ENCODE measurements around the gene SPATA7. TPM values are rescaled to one million over a fixed set of nuclear protein-coding genes. Genes with fewer than 3 reads are reported as not detected.
"Not testable (repeated sequence)": the region's sequence is repeated elsewhere in the genome, so short reads cannot be mapped to it uniquely, and the experiment has no call there.

The SPATA7 gene
- polyA plus RNA-seq, 3 donors from 2014 or later = 1.5 to 4.6 (median 4.3) TPM

DNA sequence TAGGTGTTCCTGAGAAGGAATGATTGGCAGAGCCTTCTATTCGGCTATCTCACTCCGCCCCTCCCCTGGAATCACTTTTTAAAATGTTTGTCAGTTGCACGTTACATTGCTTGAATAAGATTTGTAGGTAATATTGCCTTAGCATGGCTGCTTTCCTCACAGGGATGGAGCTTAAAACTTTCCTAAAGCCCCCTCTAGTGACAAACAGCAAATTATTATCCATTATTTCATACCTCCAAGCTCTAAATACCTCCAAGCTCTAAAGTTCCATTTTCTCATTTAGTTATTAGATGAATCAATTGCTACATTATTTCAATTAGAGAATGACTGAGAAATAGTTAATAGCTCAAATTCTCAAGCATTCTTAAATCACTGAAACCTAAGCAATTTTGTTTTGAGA, 5.1 kb upstream of the SPATA7 start:
- H3K36me3 Mint-ChIP-seq = no peaks in the 10 kb centered on the region
- no peak overlapping the region for H3K4me3 Mint-ChIP-seq
- no peak for DNase-seq
- H3K27ac Mint-ChIP-seq = no peak overlapping the region
- H3K27me3 Mint-ChIP-seq (ENCODE audit: low read depth in 3 of 3) = peaks cover 2 to 12% (median 10%) of the 10 kb centered on the region in 3 donors
- H3K9me3 Mint-ChIP-seq = no peaks in the 10 kb centered on the region
- peaks cover 8 to 15% of the 10 kb centered on the region in 2 donors for H3K4me1 Mint-ChIP-seq

DNA sequence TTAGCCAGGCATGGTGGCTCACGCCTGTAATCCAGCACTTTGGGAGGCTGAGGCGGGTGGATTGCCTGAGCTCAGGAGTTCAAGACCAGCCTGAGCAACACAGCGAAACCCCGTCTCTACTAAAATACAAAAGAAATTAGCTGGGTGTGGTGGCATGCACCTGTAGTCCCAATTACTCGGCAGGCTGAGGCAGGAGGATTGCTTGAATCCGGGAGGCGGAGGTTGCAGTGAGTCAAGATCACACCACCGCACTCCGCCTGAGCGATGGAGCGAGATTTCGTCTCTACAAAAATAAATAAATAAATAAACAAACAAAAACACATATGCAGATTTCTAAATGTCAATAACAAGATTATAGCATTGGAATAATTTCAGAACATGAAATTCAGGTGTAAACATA, 3.8 kb upstream of the SPATA7 start:
- H3K4me3 Mint-ChIP-seq, H3K9me3 Mint-ChIP-seq, H3K36me3 Mint-ChIP-seq, H3K27ac Mint-ChIP-seq, DNase-seq: not testable (repeated sequence)
- H3K4me1 Mint-ChIP-seq = peaks cover 14 to 24% of the 10 kb centered on the region in 2 donors
- H3K27me3 Mint-ChIP-seq (ENCODE audit: low read depth in 3 of 3) = peaks cover 2 to 11% (median 10%) of the 10 kb centered on the region in 3 donors

DNA sequence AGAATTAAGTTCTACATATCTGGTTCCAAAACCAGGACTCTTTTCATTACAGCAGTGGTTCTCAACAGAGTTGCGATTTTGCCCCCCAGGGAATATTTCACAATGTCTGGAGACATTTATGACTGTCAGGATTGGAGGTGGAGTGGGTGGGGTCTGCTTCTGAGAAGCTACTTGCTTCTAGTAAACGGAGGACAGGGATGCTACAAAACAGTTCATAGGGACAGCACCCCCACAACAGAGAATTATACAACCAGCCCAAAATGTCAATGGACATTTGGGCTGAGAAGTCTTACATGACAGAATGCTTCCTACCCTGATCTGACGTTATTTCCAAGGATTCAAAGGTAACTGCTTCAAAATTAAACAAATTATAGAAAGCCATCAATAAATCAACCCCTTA, 739 bp upstream of the SPATA7 start:
- Mint-ChIP-seq H3K4me1 (peaks cover 14 to 27% of the 10 kb centered on the region in 2 donors), H3K27me3 (ENCODE audit: low read depth in 3 of 3) (peaks cover 0 to 4% (median 2%) of the 10 kb centered on the region in 3 donors), H3K27ac (peak overlapping the region; percentile 82 to 94 (median 89)), H3K9me3 (no peaks in the 10 kb centered on the region), H3K36me3 (no peaks in the 10 kb centered on the region), H3K4me3 (peak overlapping the region; percentile 95 to 97 (median 96))
- DNase-seq = peak in 1 of 3 donors; percentile 1

GRCh38 chr14:88386256-88386794, 868 bp downstream of the SPATA7 start:
- Mint-ChIP-seq H3K36me3 (no peaks in the 10 kb centered on the region), H3K27me3 (ENCODE audit: low read depth in 3 of 3) (peaks cover 0 to 4% (median 2%) of the 10 kb centered on the region in 3 donors), H3K4me3 (peak overlapping the region; percentile 95 to 97 (median 96))

DNA sequence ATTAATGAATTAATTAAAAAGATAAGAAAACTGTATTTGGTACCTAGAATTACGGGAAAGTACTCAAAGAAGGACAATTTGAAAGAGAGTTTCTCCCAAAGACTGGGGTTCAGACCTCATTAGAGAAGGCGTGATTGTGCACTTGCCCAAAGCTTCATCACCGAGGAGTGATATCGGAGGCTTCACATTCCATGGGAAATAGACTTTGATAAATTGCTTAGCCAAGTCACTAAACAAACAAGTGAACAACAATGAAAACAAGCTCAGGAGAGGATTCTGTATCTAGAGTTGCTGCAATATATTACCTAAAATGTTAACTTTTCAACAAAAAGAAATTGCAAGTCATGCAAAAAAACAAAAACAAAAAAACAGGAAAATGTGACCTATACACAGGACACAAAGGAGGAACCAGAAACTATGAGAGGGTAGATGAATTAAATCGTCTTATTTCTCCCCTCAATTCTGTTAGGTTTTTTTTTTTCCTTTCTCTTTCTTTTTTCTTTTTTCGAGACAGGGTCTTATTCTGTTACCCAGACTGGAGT, 3.4 kb downstream of the SPATA7 start:
- H3K4me1 Mint-ChIP-seq = peaks cover 14 to 27% of the 10 kb centered on the region in 2 donors
- peaks cover 0 to 4% (median 2%) of the 10 kb centered on the region in 3 donors for H3K27me3 Mint-ChIP-seq (ENCODE audit: low read depth in 3 of 3)
- H3K27ac Mint-ChIP-seq = no peak overlapping the region
- no peaks in the 10 kb centered on the region for H3K9me3 Mint-ChIP-seq
- DNase-seq = no peak
- H3K36me3 Mint-ChIP-seq = no peaks in the 10 kb centered on the region
- no peak overlapping the region for H3K4me3 Mint-ChIP-seq

More at GRCh38 chr14:88386256-88386794, 868 bp downstream of the SPATA7 start:
- Mint-ChIP-seq H3K27ac (peak overlapping the region in 5 of 6 donors; percentile 34 to 92 (median 84)), H3K4me1 (peaks cover 14 to 27% of the 10 kb centered on the region in 2 donors), H3K9me3 (no peaks in the 10 kb centered on the region)
- DNase-seq = no peak

DNA sequence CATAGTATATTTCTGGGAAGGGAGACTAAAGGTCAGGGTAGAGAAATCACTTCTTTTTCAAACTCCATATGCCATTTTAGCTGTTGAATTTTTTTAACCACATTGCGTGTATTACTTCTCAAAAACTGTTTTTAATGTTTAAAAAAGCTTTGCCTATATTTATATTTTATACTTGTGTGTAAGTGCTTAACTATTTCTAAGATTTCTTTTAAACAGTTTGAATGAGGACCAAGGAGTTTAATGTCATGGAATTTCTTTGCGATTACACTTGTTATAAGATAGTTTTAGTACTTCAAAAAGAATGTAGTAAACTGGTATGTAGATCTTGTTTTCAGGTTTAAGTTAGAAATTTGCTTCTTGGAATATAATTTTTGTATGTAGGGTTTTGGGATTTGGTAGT, 7.2 kb downstream of the SPATA7 start:
- H3K4me3 Mint-ChIP-seq = no peak overlapping the region
- no peak overlapping the region for H3K27ac Mint-ChIP-seq
- H3K27me3 Mint-ChIP-seq (ENCODE audit: low read depth in 3 of 3) = peaks cover 0 to 2% (median 0%) of the 10 kb centered on the region in 3 donors
- DNase-seq = no peak
- H3K36me3 Mint-ChIP-seq = peaks cover 4 to 8% (median 8%) of the 10 kb centered on the region in 3 donors
- no peaks in the 10 kb centered on the region for H3K4me1 Mint-ChIP-seq
- no peaks in the 10 kb centered on the region for H3K9me3 Mint-ChIP-seq

DNA sequence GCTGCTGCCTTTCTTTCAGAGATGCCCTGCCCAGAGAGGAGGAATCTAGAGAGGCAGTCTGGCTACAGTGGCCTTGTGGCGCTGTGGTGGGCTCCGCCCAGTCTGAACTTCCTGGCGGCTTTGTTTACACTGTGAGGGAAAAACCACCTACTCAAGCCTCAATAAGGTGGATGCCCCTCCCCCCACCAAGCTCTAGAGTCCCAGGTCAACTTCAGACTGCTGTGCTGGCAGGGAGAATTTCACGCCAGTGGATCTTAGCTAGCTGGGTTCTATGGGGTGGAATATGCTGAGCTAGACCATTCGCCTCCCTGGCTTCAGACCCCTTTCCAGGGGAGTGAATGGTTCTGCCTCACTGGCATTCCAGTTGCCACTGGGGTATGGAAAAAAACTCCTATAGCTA, 25.6 kb downstream of the SPATA7 start:
- Mint-ChIP-seq H3K36me3 (peaks cover 23 to 57% (median 57%) of the 10 kb centered on the region in 3 donors), H3K27me3 (ENCODE audit: low read depth in 3 of 3) (peaks cover 0 to 2% (median 0%) of the 10 kb centered on the region in 3 donors), H3K4me1 (no peaks in the 10 kb centered on the region), H3K4me3 (no peak overlapping the region), H3K9me3 (peaks cover 0 to 14% (median 5%) of the 10 kb centered on the region in 6 donors), H3K27ac (no peak overlapping the region)
- no peak for DNase-seq

DNA sequence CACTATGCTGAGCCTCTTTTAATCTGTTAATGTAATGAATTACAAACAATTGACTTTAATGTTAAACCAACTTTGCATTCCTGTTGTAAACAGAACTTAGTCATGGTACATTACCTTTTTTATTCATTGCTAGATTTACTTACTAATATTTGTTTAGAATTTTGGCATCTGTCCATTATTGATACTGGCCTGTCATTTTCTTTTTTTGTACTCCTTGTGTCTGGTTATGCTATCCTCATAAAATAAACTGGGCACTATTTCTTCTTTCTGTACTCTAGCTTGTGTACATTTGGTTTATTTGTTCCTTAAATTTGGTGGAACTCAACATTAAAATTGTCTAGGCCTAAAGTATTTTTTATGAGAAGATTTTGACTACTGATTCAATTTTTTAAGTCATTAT, 32.1 kb downstream of the SPATA7 start:
- Mint-ChIP-seq H3K36me3 (peaks cover 22 to 60% (median 46%) of the 10 kb centered on the region in 3 donors), H3K4me1 (no peaks in the 10 kb centered on the region), H3K27me3 (ENCODE audit: low read depth in 3 of 3) (no peaks in the 10 kb centered on the region), H3K4me3 (no peak overlapping the region), H3K9me3 (peaks cover 5 to 21% (median 17%) of the 10 kb centered on the region in 6 donors), H3K27ac (no peak overlapping the region)
- DNase-seq = no peak

GRCh38 chr14:88420187-88420586, 34.7 kb downstream of the SPATA7 start:
- Mint-ChIP-seq H3K4me1 (no peaks in the 10 kb centered on the region), H3K9me3 (peaks cover 5 to 21% (median 15%) of the 10 kb centered on the region in 6 donors), H3K27ac (no peak overlapping the region), H3K4me3 (no peak overlapping the region), H3K27me3 (ENCODE audit: low read depth in 3 of 3) (no peaks in the 10 kb centered on the region), H3K36me3 (peaks cover 17 to 42% (median 26%) of the 10 kb centered on the region in 3 donors)
- DNase-seq = no peak

DNA sequence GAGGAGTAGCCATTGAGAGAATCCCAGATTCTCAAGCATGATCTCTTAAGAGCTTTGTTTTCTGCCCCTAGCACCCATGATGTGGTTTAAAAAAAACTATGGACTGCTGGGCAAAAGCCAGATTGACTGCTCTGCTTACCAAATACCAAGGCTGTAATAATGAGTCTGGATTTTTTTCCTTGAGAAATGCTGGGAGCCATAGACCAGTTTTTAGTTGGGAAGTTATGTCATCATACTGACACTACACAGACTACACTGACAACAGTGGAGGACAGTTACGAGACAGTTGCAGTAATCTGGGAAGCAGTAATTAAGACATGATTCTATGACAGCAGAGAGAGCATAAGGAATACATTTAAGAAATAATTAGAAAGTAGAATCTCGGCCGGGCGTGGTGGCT, 35.8 kb downstream of the SPATA7 start:
- peaks cover 10 to 33% (median 18%) of the 10 kb centered on the region in 3 donors for H3K36me3 Mint-ChIP-seq
- no peak overlapping the region for H3K27ac Mint-ChIP-seq
- DNase-seq = no peak

GRCh38 chr14:88422047-88422446, 36.6 kb downstream of the SPATA7 start:
- peaks cover 4 to 14% (median 9%) of the 10 kb centered on the region in 6 donors for H3K9me3 Mint-ChIP-seq
- DNase-seq = no peak
- no peaks in the 10 kb centered on the region for H3K27me3 Mint-ChIP-seq (ENCODE audit: low read depth in 3 of 3)
- no peak overlapping the region for H3K4me3 Mint-ChIP-seq
- no peaks in the 10 kb centered on the region for H3K4me1 Mint-ChIP-seq
- peaks cover 10 to 26% (median 18%) of the 10 kb centered on the region in 3 donors for H3K36me3 Mint-ChIP-seq
- no peak overlapping the region for H3K27ac Mint-ChIP-seq

More for the DNA sequence above, 35.8 kb downstream of the SPATA7 start:
- no peaks in the 10 kb centered on the region for H3K4me1 Mint-ChIP-seq
- H3K27me3 Mint-ChIP-seq (ENCODE audit: low read depth in 3 of 3) = no peaks in the 10 kb centered on the region
- peaks cover 5 to 14% (median 9%) of the 10 kb centered on the region in 6 donors for H3K9me3 Mint-ChIP-seq
- no peak overlapping the region for H3K4me3 Mint-ChIP-seq

- peaks cover 0 to 3% (median 2%) of the 10 kb centered on the region in 6 donors for H3K9me3 Mint-ChIP-seq
- peaks cover 2 to 16% (median 10%) of the 10 kb centered on the region in 3 donors for H3K36me3 Mint-ChIP-seq
- H3K4me3 Mint-ChIP-seq = no peak overlapping the region
- no peak for DNase-seq
- H3K27ac Mint-ChIP-seq = no peak overlapping the region
- no peaks in the 10 kb centered on the region for H3K4me1 Mint-ChIP-seq
- no peaks in the 10 kb centered on the region for H3K27me3 Mint-ChIP-seq (ENCODE audit: low read depth in 3 of 3)
Measured at GRCh38 chr14:88422919-88423650, 37.6 kb downstream of the SPATA7 start.

- Mint-ChIP-seq H3K27ac (no peak overlapping the region), H3K9me3 (peaks cover 0 to 2% (median 0%) of the 10 kb centered on the region in 6 donors), H3K27me3 (ENCODE audit: low read depth in 3 of 3) (no peaks in the 10 kb centered on the region), H3K4me1 (no peaks in the 10 kb centered on the region), H3K36me3 (peaks cover 0 to 12% (median 8%) of the 10 kb centered on the region in 3 donors), H3K4me3 (no peak overlapping the region)
- no peak for DNase-seq
Measured at GRCh38 chr14:88424573-88424972, 39.1 kb downstream of the SPATA7 start.

- Mint-ChIP-seq H3K36me3 (peaks cover 0 to 4% (median 0%) of the 10 kb centered on the region in 3 donors), H3K9me3 (no peaks in the 10 kb centered on the region), H3K4me1 (no peaks in the 10 kb centered on the region), H3K4me3 (no peak overlapping the region), H3K27me3 (ENCODE audit: low read depth in 3 of 3) (no peaks in the 10 kb centered on the region), H3K27ac (no peak overlapping the region)
- no peak for DNase-seq
Measured at GRCh38 chr14:88426271-88426670, 40.8 kb downstream of the SPATA7 start.
